HepG2 (cell line): ENCODE measurements around the gene SOX12. TPM values are rescaled to one million over a fixed set of nuclear protein-coding genes. Genes with fewer than 3 reads are reported as not detected.

Source experiments
- ATF1 ChIP-seq: IDR thresholded peaks from 2 replicates; pipeline ENCODE4 v1.6.1; 2016; ENCODE audit warnings: mild to moderate bottlenecking, control low read depth
- ELF3 ChIP-seq: IDR thresholded peaks from 2 replicates; pipeline ENCODE4 v1.6.1; 2016; ENCODE audit warnings: missing genetic modification reagents, missing compliant biosample characterization
- GZF1 ChIP-seq: sonication (generic); formaldehyde crosslinking; IDR thresholded peaks from 2 replicates; pipeline ENCODE4 v1.5.1; 2020; ENCODE audit warnings: mild to moderate bottlenecking, missing genetic modification reagents
- MAF1 ChIP-seq: sonication (generic); formaldehyde crosslinking; IDR thresholded peaks from 2 replicates; pipeline ENCODE4 v1.5.0; 2020; ENCODE audit warnings: missing genetic modification reagents, borderline replicate concordance
- PHF8 ChIP-seq: sonication (generic); formaldehyde crosslinking; IDR thresholded peaks from 2 replicates; pipeline ENCODE4 v1.5.0; 2020; ENCODE audit warnings: missing genetic modification reagents
- RNF2 ChIP-seq: fragments of 450-650 bp; conservative IDR thresholded peaks from 2 replicates; pipeline ENCODE4 v1.6.1; 2016; ENCODE audit warnings: low read depth
- ZNF224 ChIP-seq: sonication (generic); formaldehyde crosslinking; IDR thresholded peaks from 2 replicates; pipeline ENCODE4 v1.5.0; 2020; ENCODE audit warnings: mild to moderate bottlenecking, missing genetic modification reagents
- ZNF367 ChIP-seq: sonication (generic); formaldehyde crosslinking; IDR thresholded peaks from 2 replicates; pipeline ENCODE4 v1.4.0; 2020; ENCODE audit warnings: missing genetic modification reagents, borderline replicate concordance
- ZNF720 ChIP-seq: sonication (generic); formaldehyde crosslinking; IDR thresholded peaks from 2 replicates; pipeline ENCODE4 v1.4.0; 2020; ENCODE audit warnings: missing genetic modification reagents
- polyA plus RNA-seq, 8 experiments: library from polyadenylated mRNA; depleted of rRNA in 3 of 8; stranded (reverse) in 7 of 8; unstranded in 1 of 8; fragments of >200 nt; fragmentation: Illumina TruSeq in 4 of 8; extraction: Trizol in 4 of 8; gene quantifications; 2 replicates each; pipeline versions ENCODE4 v1.2.1 to v1.2.3, GENCODE V29; 2011 to 2016; ENCODE audit warnings: low read depth in 4 of 8, missing spikeins in 1 of 8, mixed read lengths in 1 of 8; ENCODE audit not compliant: insufficient read depth in 1 of 8
- total RNA-seq, 5 experiments: library from RNA; depleted of rRNA; stranded (reverse); fragments of >200 nt; fragmentation: Illumina TruSeq; extraction: Trizol; gene quantifications; 2 replicates each; pipeline ENCODE4 v1.2.3, GENCODE V29; 2016; ENCODE audit warnings: low read depth in 1 of 5
- TF ChIP-seq, protein P1 (sequence below), 2 experiments: sonication (generic) in 1 of 2; formaldehyde crosslinking in 1 of 2; IDR thresholded peaks; 2 replicates each; pipeline versions ENCODE4 v1.6.1 to v1.9.0; 2014 to 2022; ENCODE audit warnings: antibody characterized with exemption in 1 of 2, borderline replicate concordance in 1 of 2, inconsistent platforms in 1 of 2, low read depth in 1 of 2, missing genetic modification reagents in 1 of 2
- TF ChIP-seq, protein P2 (sequence below): sonication (generic); formaldehyde crosslinking; IDR thresholded peaks from 2 replicates; pipeline ENCODE4 v1.5.0; 2020; ENCODE audit warnings: missing genetic modification reagents, mild to moderate bottlenecking, borderline replicate concordance
- TF ChIP-seq, protein P3 (sequence below): sonication (generic); formaldehyde crosslinking; IDR thresholded peaks from 2 replicates; pipeline ENCODE4 v1.4.0; 2020; ENCODE audit warnings: missing genetic modification reagents, borderline replicate concordance
- TF ChIP-seq, protein P4 (sequence below), 2 experiments: sonication (generic) in 1 of 2; formaldehyde crosslinking in 1 of 2; IDR thresholded peaks; 2 replicates each; pipeline versions ENCODE4 v1.4.0 to v1.6.1; 2016 to 2020; ENCODE audit warnings: borderline replicate concordance in 1 of 2, low read depth in 1 of 2, mild to moderate bottlenecking in 1 of 2, missing genetic modification reagents in 1 of 2

SOX12 gene
- total and polyA plus RNA-seq, 2 of the 13 experiments (the other 11 are each of a cell fraction or from before 2014, with no cell fraction given) = 10.0 to 18.7 TPM

DNA sequence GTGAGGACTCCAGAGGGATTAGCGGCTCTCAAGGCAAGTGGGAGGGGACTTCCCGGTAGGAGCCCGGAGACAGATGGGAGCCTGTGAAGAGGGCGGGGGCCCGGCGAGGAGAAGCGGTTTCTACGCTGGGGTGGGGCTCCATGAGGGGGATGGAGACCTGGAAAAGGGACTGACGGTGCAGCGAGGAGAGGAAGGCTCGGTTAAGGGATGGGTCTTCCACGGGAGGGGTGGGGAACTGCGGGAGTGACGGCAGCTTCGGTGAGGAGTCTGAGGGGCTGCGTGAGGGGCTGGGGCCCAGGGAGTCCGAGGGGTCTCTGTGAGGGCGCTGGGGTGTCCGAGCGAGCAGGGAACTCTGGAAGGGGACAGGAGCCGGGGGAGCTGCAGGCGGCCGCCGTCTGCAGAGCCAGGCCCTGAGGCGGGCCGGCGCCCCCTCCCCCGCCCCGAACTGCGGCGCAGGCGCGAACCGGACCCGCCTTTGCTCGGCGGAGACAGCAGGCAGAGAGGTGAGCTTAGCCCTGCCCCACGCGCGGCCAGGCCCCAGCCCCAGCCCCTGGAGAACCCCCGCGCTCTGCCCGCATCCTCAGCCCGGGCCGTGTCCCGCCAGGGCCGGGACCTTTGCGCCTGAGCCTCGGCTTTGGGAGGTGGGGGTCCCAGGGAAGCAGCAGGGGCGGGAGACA is 21.4 kb downstream of the SOX12 start, which contains the start of gene NRSN2 (continued):
- TF ChIP-seq, protein P1, sequence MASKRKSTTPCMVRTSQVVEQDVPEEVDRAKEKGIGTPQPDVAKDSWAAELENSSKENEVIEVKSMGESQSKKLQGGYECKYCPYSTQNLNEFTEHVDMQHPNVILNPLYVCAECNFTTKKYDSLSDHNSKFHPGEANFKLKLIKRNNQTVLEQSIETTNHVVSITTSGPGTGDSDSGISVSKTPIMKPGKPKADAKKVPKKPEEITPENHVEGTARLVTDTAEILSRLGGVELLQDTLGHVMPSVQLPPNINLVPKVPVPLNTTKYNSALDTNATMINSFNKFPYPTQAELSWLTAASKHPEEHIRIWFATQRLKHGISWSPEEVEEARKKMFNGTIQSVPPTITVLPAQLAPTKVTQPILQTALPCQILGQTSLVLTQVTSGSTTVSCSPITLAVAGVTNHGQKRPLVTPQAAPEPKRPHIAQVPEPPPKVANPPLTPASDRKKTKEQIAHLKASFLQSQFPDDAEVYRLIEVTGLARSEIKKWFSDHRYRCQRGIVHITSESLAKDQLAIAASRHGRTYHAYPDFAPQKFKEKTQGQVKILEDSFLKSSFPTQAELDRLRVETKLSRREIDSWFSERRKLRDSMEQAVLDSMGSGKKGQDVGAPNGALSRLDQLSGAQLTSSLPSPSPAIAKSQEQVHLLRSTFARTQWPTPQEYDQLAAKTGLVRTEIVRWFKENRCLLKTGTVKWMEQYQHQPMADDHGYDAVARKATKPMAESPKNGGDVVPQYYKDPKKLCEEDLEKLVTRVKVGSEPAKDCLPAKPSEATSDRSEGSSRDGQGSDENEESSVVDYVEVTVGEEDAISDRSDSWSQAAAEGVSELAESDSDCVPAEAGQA (IDR thresholded peaks at IDR 0.05; ENCODE audit: low read depth) = no peak
- TF ChIP-seq, protein P1 (CRISPR knock-in tag; IDR thresholded peaks at IDR 0.05; ENCODE audit: borderline replicate concordance) = no peak
- TF ChIP-seq RNF2 (no peak), PHF8 (CRISPR knock-in tag) (peak; percentile 58), GZF1 (CRISPR knock-in tag) (0 out of 2 replicates have a peak, but pooled peaks have one; percentile 8), ZNF720 (CRISPR knock-in tag) (no peak), ATF1 (no peak), ZNF367 (CRISPR knock-in tag) (0 out of 2 replicates have a peak, but pooled peaks have one; percentile 28), ZNF224 (CRISPR knock-in tag) (0 out of 2 replicates have a peak, but pooled peaks have one; percentile 77), ELF3 (no peak; the same call in 1 of the 2 replicates), MAF1 (peak; percentile 72; the same call in 1 of the 2 replicates)
- TF ChIP-seq, protein P2, sequence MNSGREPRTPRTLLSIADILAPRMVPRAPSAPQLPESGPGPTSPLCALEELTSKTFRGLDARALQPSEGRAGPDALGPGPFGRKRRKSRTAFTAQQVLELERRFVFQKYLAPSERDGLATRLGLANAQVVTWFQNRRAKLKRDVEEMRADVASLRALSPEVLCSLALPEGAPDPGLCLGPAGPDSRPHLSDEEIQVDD (CRISPR knock-in tag) = peak; percentile 23; the same call in 1 of the 2 replicates
- TF ChIP-seq, protein P3, sequence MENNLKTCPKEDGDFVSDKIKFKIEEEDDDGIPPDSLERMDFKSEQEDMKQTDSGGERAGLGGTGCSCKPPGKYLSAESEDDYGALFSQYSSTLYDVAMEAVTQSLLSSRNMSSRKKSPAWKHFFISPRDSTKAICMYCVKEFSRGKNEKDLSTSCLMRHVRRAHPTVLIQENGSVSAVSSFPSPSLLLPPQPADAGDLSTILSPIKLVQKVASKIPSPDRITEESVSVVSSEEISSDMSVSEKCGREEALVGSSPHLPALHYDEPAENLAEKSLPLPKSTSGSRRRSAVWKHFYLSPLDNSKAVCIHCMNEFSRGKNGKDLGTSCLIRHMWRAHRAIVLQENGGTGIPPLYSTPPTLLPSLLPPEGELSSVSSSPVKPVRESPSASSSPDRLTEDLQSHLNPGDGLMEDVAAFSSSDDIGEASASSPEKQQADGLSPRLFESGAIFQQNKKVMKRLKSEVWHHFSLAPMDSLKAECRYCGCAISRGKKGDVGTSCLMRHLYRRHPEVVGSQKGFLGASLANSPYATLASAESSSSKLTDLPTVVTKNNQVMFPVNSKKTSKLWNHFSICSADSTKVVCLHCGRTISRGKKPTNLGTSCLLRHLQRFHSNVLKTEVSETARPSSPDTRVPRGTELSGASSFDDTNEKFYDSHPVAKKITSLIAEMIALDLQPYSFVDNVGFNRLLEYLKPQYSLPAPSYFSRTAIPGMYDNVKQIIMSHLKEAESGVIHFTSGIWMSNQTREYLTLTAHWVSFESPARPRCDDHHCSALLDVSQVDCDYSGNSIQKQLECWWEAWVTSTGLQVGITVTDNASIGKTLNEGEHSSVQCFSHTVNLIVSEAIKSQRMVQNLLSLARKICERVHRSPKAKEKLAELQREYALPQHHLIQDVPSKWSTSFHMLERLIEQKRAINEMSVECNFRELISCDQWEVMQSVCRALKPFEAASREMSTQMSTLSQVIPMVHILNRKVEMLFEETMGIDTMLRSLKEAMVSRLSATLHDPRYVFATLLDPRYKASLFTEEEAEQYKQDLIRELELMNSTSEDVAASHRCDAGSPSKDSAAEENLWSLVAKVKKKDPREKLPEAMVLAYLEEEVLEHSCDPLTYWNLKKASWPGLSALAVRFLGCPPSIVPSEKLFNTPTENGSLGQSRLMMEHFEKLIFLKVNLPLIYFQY = no peak
- TF ChIP-seq, protein P4, sequence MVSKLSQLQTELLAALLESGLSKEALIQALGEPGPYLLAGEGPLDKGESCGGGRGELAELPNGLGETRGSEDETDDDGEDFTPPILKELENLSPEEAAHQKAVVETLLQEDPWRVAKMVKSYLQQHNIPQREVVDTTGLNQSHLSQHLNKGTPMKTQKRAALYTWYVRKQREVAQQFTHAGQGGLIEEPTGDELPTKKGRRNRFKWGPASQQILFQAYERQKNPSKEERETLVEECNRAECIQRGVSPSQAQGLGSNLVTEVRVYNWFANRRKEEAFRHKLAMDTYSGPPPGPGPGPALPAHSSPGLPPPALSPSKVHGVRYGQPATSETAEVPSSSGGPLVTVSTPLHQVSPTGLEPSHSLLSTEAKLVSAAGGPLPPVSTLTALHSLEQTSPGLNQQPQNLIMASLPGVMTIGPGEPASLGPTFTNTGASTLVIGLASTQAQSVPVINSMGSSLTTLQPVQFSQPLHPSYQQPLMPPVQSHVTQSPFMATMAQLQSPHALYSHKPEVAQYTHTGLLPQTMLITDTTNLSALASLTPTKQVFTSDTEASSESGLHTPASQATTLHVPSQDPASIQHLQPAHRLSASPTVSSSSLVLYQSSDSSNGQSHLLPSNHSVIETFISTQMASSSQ (IDR thresholded peaks at IDR 0.05; ENCODE audit: low read depth) = 0 out of 2 replicates have a peak, but pooled peaks have one; percentile 24
- TF ChIP-seq, protein P4 (CRISPR knock-in tag; IDR thresholded peaks at IDR 0.05; ENCODE audit: borderline replicate concordance) = peak; percentile 48; the same call in 1 of the 2 replicates
